HG03108 (cell line): ENCODE results near the gene TMEM196.

Source experiments
- ATAC-seq: cut with Tn5 transposase; IDR thresholded peaks from one replicate; pipeline ENCODE4 v1.9.1; 2021; ENCODE audit warnings: moderate library complexity; ENCODE audit not compliant: unreplicated experiment

TMEM196 gene

DNA sequence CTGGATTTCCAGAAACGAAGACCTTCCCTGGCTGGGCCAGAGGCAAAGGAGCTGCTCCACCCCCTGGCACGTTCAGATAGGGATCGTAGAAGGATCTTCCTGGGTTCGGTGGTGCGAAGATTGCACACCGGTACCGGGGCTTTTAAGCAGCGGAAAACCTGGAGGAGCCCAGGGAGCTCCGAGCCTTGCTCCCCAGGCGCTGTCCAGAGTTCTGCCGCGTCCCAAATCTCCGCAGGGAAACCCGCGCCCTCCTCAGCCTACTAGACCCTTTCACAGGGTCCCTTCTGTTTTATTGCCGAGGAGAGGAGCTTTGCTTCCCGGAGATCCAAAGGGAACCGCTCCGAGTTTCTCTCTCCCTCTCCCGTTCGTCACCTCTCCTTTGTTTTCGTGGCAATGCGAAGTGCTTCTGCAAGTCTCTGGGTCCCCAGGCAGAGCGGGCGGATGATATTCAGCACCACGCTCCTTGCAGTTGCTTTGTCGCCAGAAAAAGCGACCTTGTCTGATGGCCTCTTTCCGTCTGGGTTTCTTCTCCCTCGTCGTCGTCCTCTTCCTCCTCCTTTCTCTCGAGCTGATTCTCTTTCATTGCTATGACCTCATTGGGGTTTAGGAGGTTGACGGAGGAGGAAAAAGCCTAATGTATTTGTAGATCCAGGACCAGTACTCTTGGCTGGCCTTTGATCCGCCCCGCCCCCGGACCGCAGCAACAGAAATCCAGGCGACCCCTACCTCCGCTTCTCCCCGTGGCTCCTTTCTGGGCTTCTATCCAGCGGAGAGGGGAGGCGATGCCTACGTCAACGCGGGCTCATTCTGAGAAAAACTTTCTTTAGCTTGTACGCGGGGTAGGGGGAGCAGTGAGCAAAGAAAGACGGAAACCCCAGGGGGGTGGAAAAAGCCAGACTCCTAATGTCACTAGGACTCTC, at the start of gene TMEM196:
Gene TMEM196, minus strand, starts transcription at position 777 of the 920 bp plus-strand sequence. CDS start 921 bp downstream, outside the sequence.
- no peak for ATAC-seq

DNA sequence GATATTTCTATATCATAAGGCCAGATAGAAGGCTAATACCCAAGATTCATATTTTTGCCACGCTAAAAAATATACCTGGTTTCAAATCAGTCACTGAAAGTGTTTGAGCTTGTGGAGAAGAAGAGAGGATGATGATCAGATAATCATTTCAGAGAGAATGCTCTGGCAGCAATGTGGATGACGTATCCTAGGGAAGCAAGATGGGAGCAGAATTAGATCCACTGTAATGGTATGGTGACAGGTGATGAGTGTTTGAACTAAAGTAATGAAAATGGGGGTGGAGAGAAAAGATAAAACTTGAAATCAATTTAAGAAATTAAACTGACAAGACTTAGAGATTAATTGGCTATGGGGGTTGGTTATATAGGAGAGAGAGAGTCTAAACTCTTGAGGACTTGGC, 42.7 kb upstream of the TMEM196 start:
- no peak for ATAC-seq

DNA sequence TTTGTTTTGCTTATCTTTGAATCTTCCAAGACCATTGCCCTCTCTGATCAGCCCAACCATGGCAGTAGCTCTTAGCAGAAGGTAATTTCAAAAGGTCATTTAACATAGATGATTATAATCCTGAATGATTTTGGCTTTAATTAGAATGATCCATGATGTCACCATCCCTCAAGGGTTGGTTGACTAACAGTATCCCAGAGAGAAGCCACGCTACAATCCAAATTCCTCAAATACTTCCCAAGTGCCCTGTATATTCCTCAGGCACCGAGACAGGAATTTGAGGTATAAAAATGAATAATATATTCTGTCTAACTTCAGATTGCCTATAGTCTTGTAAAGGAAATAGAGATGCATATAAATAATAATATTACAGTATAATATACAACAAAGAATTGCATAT, 42.1 kb upstream of the TMEM196 start:
- no peak for ATAC-seq

DNA sequence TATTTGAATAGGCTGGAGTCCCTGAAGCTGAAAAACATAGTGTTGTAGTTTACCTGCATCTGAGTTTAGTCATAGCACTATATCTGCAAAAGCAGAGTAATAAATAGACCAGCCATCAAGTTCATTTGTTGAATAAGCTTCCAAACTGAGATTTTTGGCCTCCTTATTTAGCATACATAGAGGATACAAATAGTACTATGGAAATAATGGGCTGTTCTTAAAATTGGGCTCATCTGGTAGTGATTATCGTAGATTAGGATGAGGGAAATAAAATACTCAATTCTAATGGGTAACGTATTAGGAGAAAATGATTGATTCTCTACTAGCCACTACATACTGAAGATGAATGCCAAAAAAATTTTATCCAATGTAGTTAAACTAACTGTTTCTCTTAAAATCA, 41.4 kb upstream of the TMEM196 start:
- ATAC-seq: no peak

DNA sequence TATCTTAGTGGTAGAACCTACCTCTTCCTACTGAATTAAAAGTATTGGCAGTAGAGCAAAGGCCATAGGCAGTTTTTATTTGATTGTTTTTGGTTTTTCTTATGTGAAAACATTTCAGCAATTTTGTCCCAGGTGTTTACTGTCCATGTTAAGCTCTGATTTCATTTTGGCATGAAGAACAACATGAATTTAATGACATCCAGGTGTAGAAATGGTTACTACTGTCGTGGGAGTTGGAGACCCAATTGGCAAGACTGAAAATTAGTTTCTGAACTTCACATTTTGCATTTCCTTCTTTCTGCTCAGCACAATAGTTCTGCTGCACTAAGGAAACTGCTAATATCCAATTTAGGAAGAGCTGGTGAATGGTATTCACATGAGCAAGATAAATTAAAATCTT, 38.0 kb upstream of the TMEM196 start:
- ATAC-seq: no peak

DNA sequence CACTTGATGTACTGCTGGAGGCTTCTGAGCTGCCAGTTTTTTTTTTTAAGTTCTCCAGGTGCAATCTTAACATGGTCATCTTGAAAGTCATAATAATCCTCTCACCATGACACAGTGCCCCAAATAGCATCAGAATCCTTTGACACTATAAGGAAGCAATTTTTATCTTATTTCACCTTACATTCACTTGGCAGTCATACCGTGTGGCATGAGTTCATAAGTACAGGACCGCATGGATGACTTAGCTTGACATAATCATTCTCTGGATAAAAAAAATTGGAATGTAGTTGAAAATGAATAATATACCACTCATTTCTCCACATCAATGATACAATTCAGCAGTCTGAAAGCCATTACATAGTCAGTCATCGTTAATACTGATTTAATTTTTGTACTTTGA, 25.6 kb upstream of the TMEM196 start:
- ATAC-seq: no peak

DNA sequence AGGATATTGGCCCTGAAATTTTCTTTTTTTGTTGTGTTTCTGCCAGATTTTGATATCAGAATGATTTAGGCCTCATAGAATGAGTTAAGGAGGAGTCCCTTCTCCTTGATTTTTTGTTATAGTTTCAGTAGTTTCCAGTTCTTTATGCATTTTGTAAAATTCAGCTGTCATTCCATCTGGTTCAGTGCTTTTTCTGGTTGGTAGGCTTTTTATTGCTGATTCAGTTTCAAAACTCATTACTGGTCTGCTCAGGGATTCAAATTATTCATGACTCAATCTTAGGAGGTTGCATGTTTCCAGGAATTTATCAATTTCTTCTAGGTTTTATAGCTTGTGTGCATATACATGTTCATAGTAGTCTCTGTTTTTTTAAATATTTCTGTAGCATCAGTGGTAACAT, 10.1 kb upstream of the TMEM196 start:
- ATAC-seq: no peak

DNA sequence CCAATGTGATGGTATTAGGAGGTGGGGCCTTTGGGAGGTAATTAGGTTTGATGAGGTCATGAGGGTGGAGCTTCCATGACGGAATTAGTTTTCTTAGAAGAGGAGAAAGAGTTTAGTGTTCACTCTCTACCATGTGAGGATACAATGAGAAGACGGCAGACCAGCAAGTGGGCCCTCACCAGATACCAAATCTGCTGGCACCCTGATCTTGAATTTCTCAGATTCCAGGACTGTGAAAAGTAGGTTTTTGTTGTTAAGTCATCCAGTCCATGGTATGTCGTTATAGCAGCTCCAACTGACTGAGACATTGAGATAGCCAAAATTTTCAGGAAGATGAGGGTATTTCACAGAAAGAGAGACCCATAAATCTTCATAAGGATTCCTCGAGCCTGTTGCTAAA, 3.6 kb upstream of the TMEM196 start:
- ATAC-seq: no peak

DNA sequence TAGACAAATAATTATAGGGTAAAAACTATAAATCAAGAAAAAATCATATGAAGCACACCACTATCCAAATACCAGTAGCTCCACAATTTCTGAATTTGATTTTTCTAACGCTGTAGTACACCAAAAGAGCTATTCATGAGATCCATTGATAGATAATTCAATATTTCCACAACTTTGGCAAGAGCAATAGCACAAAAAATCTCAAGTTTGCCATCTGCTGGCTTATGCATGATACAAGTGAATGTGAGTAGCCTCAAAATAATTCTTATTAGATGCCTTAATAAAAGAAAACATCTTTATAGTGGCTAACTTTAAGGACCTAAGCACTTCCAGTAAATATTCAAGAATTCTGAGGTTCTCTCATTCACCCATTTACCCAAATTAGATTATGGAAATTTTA, 2.2 kb upstream of the TMEM196 start:
- ATAC-seq: no peak

DNA sequence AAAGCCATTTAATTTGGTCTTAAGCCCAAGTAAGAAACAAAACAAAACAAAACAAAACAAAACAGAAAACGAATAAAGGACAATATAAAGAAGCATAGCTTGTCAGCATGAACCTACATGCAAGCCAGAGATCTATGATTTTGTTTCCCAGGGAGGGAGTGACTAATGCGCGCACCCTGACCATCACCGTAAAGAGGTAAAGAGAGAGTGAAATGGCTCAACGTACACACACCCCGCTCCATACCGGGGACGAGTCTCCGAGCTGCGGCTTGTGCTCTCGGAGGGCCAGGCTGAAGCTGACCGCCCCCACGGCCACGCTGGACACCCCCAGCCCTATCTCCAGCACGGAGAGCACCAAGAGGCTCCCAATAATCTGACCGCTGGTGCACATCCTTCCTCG, 1.1 kb downstream of the TMEM196 start:
- no peak for ATAC-seq

DNA sequence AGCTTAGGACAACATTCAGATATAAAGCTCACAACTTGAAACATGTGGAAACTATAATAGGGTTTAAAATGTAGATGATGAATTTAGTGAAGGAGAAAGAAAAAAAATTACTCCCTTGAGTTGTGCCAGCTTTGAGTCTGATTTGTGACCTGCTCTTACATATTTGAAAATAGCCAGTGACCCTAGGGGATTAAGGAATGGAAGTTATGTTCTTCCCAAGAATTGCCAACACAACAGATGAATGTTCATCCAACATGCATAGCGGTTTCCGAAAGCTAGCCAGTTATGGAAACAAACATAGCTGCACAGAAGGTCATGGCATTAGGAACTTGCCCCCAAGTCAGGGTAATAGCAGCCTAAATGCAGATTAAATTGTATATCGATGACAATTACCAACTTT, 10.8 kb downstream of the TMEM196 start:
- no peak for ATAC-seq

DNA sequence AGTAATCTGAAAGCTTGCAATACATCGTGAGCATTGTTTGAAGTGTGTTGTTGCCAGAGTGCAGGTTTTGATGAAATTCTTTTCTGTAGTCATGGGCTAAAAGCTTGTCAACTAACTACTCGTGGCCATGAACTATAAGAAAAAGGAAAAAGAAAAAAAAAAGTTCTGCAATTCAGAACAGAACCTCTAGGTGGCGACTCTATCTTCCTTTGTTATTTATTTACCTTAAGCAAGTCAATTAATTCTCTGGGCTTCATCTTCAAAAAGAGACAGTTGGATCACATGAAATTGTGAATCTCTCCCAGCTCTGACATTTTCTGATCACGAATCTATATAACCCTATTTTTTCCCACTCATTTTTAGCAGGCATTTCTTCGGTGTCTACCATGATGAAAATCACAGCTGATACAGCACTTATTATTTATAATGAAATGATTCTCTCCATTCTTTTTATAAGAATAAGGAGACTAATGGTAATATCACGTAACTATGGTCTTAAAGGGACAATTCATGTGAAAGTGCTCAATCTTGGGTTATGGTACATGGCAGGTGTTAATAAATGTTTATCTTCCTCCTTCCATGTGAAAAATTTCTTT, 18.8 kb downstream of the TMEM196 start:
- no peak for ATAC-seq

DNA sequence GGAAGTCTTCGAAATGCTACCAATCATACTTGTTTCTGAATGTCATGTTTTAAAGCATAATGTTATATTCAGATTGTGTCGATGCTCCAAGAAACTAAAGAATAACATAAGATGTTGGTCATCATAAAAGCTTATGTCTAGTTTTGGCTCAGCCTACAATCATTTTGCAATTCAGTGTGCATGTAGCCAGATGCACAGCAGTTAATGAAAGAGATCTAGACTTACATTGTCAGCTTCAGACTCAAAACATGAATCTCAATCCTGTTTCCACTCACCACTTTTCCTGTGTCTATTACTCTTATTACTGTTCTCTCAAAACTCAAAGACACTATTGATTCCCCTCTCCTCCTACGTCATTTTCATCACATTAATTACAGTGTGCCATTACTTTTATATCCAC, 21.4 kb downstream of the TMEM196 start:
- no peak for ATAC-seq

DNA sequence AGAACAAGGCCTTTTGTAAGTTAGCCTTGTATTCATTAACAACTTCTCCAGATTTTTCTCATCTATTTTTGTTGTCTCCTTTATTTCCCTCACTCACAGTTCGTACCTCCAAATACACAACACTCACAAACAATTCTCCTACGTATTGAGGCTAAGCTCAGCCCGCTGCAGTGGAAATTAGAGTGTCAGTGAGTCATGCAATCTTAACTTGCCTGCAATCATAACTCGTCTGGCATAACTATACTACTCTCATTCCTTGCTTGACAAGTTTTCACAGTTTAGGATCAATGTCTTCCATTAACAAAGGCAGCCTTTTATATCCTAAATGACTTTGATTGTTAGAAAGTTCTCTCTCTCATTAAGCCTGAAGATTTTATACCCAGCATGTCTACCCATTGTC, 23.8 kb downstream of the TMEM196 start:
- ATAC-seq: no peak

DNA sequence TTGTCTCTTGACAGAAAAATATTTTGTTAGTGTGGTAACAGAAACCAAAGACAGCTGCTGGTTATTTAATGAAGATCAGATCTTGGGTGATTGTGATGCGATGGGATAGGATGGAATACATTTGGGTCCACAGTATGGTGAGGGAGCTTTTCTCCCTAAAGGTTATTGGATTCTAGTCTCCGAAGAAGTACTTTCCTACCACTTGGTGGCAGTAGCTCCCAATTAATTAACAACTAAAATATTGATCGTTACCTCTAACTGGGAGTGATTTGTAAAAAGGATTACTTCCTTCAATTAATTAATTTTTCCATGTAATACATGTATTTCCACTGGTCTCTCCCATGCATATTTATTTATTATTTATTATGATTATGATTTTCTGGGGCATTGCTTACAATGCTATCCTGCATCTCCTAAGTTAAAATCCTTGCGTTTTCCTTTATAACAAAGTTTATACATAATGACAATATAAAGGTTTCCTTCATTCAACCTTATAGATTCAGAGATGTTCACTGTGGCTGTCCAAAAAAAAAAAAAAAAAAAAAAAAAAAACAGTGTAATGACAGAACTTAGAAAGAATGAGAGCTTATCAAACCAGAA, 25.6 kb downstream of the TMEM196 start:
- no peak for ATAC-seq

DNA sequence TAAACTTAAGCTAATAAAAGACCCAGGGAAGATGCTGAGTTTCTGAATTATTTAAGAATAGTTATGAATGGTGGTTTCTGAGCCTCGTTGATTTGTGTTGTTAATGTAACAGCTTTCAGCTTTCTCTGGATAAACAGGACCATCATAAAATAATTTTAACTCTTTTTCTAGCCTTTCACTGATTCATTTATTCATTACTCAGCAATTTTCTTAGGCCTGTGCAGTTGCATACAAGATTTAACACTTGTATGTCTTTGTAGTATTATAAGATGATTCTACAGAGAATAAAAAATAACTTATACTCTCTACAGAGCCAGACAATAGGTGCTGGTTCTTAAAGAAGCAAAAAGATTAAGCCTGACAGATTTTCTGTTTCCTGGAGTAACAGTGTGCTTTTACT, 29.3 kb downstream of the TMEM196 start:
- ATAC-seq: no peak

DNA sequence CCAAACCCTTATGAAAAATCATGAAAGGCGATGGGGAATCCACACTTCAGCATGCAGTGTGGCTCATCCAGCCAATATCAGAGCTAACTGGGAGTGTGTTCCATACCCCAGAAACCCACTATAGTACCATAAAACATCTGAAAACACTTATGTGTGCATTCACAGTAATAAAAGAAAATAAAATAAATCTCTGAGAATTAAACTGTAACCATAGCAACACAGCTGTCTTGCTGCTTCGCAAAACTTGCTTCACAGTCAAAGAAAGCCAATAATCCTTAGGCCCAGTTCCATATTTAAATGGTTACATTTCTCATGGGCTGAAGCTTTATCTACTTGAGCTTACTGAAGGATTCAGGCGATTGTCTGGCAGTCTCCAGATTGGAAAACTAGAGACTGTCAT, 44.7 kb downstream of the TMEM196 start:
- ATAC-seq: no peak

DNA sequence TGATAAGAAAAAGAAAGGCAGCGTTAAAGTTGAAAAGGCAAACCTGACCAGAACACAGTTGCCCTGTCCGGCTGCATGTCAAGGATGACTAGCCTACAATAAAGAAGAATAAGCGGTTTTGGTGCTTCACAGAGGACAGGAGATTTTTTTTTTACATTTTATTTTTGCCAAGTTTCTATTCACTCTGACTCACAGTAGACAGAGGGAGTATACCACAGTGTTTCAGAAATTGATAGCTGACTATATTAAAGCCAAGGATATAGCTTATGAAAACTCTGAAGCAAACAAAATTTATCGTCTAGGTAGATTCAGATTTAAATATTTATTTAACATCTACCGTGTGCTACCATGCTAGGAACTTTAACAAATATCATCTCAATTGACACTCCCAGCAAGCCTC, 47.6 kb downstream of the TMEM196 start:
- ATAC-seq: no peak

DNA sequence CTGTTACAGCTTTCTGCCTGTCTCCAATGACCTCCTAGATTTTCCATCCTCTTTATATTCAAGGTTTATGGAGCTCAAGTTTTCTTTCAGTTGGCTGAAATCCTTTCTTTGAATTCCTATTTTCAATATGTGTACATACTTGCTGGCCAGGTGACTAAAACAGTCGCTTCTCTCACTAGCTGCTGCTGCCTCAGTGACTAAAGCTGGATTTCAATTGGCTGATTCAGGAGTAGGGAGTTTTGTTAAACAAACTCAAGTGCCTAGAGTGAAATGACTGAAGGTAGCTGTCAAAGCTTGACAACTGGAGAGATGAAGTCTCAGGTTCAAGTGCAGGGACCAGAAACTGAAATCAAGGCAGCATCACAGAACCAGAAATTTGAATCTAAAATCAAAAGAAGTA, 57.9 kb downstream of the TMEM196 start:
- no peak for ATAC-seq

DNA sequence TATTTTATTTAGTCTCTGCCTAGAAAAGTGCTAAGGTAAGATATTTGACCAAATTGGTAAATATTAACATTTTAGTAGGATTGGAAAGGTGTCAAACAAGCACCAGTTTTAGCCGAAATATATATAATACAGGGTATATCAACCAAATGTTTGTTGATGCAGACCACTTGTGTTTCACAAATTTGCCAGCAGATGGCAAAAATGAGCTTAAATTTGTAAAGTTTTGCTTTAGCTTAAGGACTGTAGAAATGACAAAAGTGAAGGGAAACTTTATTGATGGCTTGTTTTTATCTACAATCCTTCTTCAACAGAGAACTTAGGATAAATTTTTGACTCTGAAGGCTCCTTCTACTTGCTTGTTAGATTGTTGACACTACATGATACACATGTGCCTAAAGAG, 59.7 kb downstream of the TMEM196 start:
- ATAC-seq: no peak

DNA sequence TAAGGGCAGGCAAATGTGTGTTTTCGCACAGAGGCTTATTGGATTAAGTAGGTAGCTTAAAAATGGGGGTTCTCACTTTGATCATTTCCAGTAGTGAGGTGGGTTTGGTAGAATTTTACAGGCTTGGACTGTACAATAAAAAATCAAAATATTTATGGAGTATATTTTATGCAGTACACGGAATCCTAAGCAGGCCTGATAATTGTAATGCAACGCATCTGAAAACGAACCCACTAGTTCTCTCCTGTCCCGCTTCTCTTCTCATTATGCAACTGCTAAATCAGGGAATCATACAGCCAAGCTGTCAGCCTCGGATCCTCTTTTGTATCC, 64.2 kb downstream of the TMEM196 start:
- no peak for ATAC-seq
